ENCODE results near the gene ZSCAN26. TPM values are rescaled to one million over a fixed set of nuclear protein-coding genes. Genes with fewer than 3 reads are reported as not detected.

Gene ZSCAN26
- total and polyA plus RNA-seq, 2 of the 8 experiments (the other 6 are each of a cell fraction or from before 2014, with no cell fraction given), result 7.0 to 8.5 TPM

- H3K4ac ChIP-seq (replicated peaks; ENCODE audit: insufficient read length, low read depth, low read length), result no peak overlapping the region
- no peak overlapping the region for H2BK15ac ChIP-seq (ENCODE audit: low read length)
- no peak overlapping the region for H3K56ac ChIP-seq (replicated peaks; ENCODE audit: insufficient read length, low read depth, low read length)
- H3K18ac ChIP-seq (ENCODE audit: extremely low read depth, low read length), result no peak overlapping the region
- ChIA-PET CTCF (ENCODE audit: partially characterized antibody) (interaction anchor here (2.3 kb wide), 1 partner anchor 102 kb away, joined by 6 read pairs; no protein-coding TSS in a partner anchor), POLR2A (ENCODE audit: partially characterized antibody) (interaction anchor here (1.6 kb wide), 1 partner anchor 13 kb away, joined by 6 read pairs; the partner anchor contains the start of gene ZSCAN26)
- no peak for FAIRE-seq
- H4K91ac ChIP-seq (replicated peaks; ENCODE audit: insufficient read length, low read length), result no peak overlapping the region
- H2AK5ac ChIP-seq (ENCODE audit: low read depth, low read length), result no peak overlapping the region
- H3K23ac ChIP-seq (ENCODE audit: insufficient read length), result no peak overlapping the region
- H3K79me2 ChIP-seq (ENCODE audit: control insufficient read depth in 1 of 2, insufficient read depth in 2 of 2, low read length in 2 of 2), result peaks cover 3 to 11% of the 10 kb centered on the region in 2 experiments; a peak in 3 of 4 replicates
- no peak overlapping the region for H3K14ac ChIP-seq (ENCODE audit: insufficient read length)
- no peak overlapping the region for H3K4me2 ChIP-seq (ENCODE audit: insufficient read depth in 1 of 2, low read depth in 2 of 2, low read length in 2 of 2)
- WGBS, 2 experiments (ENCODE audit: extremely low coverage in 1 of 2, insufficient coverage in 1 of 2, insufficient read length in 1 of 2, insufficient replicate concordance in 2 of 2, low coverage in 1 of 2, low lambda C conversion rate in 2 of 2, missing lambda C conversion rate in 1 of 2), result 61% methylated on average over 1 of the region's 1 CpG; no CpG with 5 or more reads in 1 of the 2 experiments
- H3K36me3 ChIP-seq (ENCODE audit: control insufficient read depth in 2 of 4, insufficient read depth in 4 of 4, low read length in 3 of 4), result peaks cover 0 to 3% (median 0%) of the 10 kb centered on the region in 4 experiments; a peak in 1 of 8 replicates
- no peaks in the 10 kb centered on the region for H3K9me3 ChIP-seq (ENCODE audit: insufficient read depth in 2 of 2, low read depth in 1 of 2, low read length in 1 of 2)
- no peak for DNase-seq (ENCODE audit: low read depth in 1 of 2, low spot score in 2 of 2)
- no peak overlapping the region for H2BK20ac ChIP-seq (ENCODE audit: low read length)
- no peak overlapping the region for H2BK12ac ChIP-seq (ENCODE audit: low read depth, low read length)
- H3K4me1 ChIP-seq (replicated peaks in 1 of 4; ENCODE audit: control insufficient read depth in 3 of 4, insufficient read depth in 4 of 4, low read length in 3 of 4), result peaks cover 0 to 6% (median 4%) of the 10 kb centered on the region in 4 experiments; a peak in 4 of 7 replicates
- H3K27ac ChIP-seq (ENCODE audit: low read depth, low read length), result no peak overlapping the region
- peak overlapping the region; percentile 31 for H2BK120ac ChIP-seq (replicated peaks; ENCODE audit: low read depth, low read length)
- no peak overlapping the region for H2BK5ac ChIP-seq (ENCODE audit: low read depth, low read length)
- no peaks in the 10 kb centered on the region; the same call in 1 of the 2 replicates for H3K23me2 ChIP-seq (ENCODE audit: low read depth, low read length)
- no peak overlapping the region for H4K5ac ChIP-seq (ENCODE audit: insufficient read length, low read depth, low read length)
- no peak overlapping the region for H3K9ac ChIP-seq (replicated peaks in 1 of 4; ENCODE audit: extremely low read depth in 1 of 4, low read depth in 3 of 4, low read length in 3 of 4)
- no peak overlapping the region for H2AFZ ChIP-seq (ENCODE audit: low read length)
- H4K8ac ChIP-seq (ENCODE audit: extremely low read depth, insufficient read depth, low read length), result no peak overlapping the region
- 0 out of 7 replicates have a peak, but pooled peaks cover 0 to 3% (median 0%) of the 10 kb centered on the region in 4 experiments for H3K27me3 ChIP-seq (replicated peaks in 1 of 4; ENCODE audit: control insufficient read depth in 3 of 4, extremely low read depth in 1 of 4, insufficient read depth in 3 of 4, low read length in 3 of 4)
- H4K20me1 ChIP-seq (replicated peaks in 1 of 2; ENCODE audit: control insufficient read depth in 1 of 2, insufficient read depth in 2 of 2, low read length in 2 of 2), result no peaks in the 10 kb centered on the region
- H3K79me1 ChIP-seq (ENCODE audit: low read depth, low read length), result peaks cover 3% of the 10 kb centered on the region; the same call in 1 of the 2 replicates
- H3K4me3 ChIP-seq (ENCODE audit: extremely low read depth in 1 of 4, insufficient read depth in 2 of 4, low read depth in 3 of 4, low read length in 4 of 4), result no peak overlapping the region
- TF ChIP-seq SAP30 (IDR thresholded peaks at IDR 0.05; ENCODE audit: insufficient read depth, insufficient replicate concordance, low read length) (no peak), POLR2AphosphoS5 (IDR thresholded peaks at IDR 0.05; ENCODE audit: low read depth, low read length) (no peak), EGR1 (IDR thresholded peaks at IDR 0.05; ENCODE audit: borderline replicate concordance, low read depth, low read length) (no peak), MAFK (IDR thresholded peaks at IDR 0.05; ENCODE audit: low read depth, low read length) (no peak), HDAC6 (IDR thresholded peaks at IDR 0.05; ENCODE audit: low read depth, low read length) (no peak), KDM4A (IDR thresholded peaks at IDR 0.05; ENCODE audit: low read depth, low read length, severe bottlenecking) (no peak), YY1 (IDR thresholded peaks at IDR 0.05; ENCODE audit: low read depth, low read length) (no peak), EP300 (IDR thresholded peaks at IDR 0.05; ENCODE audit: borderline replicate concordance in 1 of 2, low read depth in 2 of 2, low read length in 2 of 2) (no peak), JUN (IDR thresholded peaks at IDR 0.05; ENCODE audit: low read depth, low read length) (no peak), SUZ12 (IDR thresholded peaks at IDR 0.05; ENCODE audit: low read length) (no peak)
- TF ChIP-seq, protein P1, sequence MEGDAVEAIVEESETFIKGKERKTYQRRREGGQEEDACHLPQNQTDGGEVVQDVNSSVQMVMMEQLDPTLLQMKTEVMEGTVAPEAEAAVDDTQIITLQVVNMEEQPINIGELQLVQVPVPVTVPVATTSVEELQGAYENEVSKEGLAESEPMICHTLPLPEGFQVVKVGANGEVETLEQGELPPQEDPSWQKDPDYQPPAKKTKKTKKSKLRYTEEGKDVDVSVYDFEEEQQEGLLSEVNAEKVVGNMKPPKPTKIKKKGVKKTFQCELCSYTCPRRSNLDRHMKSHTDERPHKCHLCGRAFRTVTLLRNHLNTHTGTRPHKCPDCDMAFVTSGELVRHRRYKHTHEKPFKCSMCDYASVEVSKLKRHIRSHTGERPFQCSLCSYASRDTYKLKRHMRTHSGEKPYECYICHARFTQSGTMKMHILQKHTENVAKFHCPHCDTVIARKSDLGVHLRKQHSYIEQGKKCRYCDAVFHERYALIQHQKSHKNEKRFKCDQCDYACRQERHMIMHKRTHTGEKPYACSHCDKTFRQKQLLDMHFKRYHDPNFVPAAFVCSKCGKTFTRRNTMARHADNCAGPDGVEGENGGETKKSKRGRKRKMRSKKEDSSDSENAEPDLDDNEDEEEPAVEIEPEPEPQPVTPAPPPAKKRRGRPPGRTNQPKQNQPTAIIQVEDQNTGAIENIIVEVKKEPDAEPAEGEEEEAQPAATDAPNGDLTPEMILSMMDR (IDR thresholded peaks at IDR 0.05; ENCODE audit: control extremely low read depth in 1 of 3, insufficient read depth in 1 of 3, low read depth in 1 of 3, low read length in 3 of 3), result no peak
Measured at GRCh38 chr6:28254121-28254519, 12.8 kb upstream of the ZSCAN26 start.
